H1 (cell line): ENCODE results near the gene LDLRAP1. TPM values are rescaled to one million over a fixed set of nuclear protein-coding genes. Genes with fewer than 3 reads are reported as not detected.

Experiments
- CTCF ChIA-PET: fragments of 300-600 bp; sonication (Branson Sonifier 250); formaldehyde crosslinking; loops from one replicate; lab custom pipeline; 2021; ENCODE audit not compliant: partially characterized antibody; lab: Charles Lee
- POLR2A ChIA-PET: fragments of 300-600 bp; sonication (Branson Sonifier 250); formaldehyde crosslinking; loops from one replicate; lab custom pipeline; 2021; ENCODE audit warnings: inconsistent platforms; ENCODE audit not compliant: partially characterized antibody; lab: Charles Lee
- DNase-seq, 2 experiments: peaks; one replicate each; pipeline versions ENCODE4 v3.0.0 to v3.0.0-alpha.2; 2010 to 2022; ENCODE audit warnings: low spot score in 2 of 2, low read depth in 1 of 2, mixed read lengths in 1 of 2
- FAIRE-seq: peaks from 2 replicates; lab custom pipeline; 2011; peaks lifted over from hg19 to GRCh38; lab: Jason Lieb, UNC
- H2AFZ ChIP-seq: 2 replicates; pipeline ENCODE4 v1.8.1; 2012; ENCODE audit warnings: low read length, inconsistent platforms
- H2AK5ac ChIP-seq: 2 replicates; pipeline ENCODE4 v1.6.1; 2013; ENCODE audit warnings: low read depth, low read length
- H2BK120ac ChIP-seq: replicated peaks from 2 replicates; pipeline ENCODE3; 2013; ENCODE audit warnings: low read depth, low read length, inconsistent platforms
- H2BK12ac ChIP-seq: 2 replicates; pipeline ENCODE4 v1.6.1; 2013; ENCODE audit warnings: low read depth, low read length
- H2BK15ac ChIP-seq: 2 replicates; pipeline ENCODE4 v1.6.1; 2013; ENCODE audit warnings: low read length
- H2BK20ac ChIP-seq: 2 replicates; pipeline ENCODE4 v1.6.1; 2013; ENCODE audit warnings: low read length
- H2BK5ac ChIP-seq: 2 replicates; pipeline ENCODE4 v1.6.1; 2013; ENCODE audit warnings: low read depth, low read length
- H3K14ac ChIP-seq: 2 replicates; pipeline ENCODE4 v1.6.1; 2013; ENCODE audit warnings: inconsistent platforms; ENCODE audit not compliant: insufficient read length
- H3K18ac ChIP-seq: 2 replicates; pipeline ENCODE4 v1.6.1; 2013; ENCODE audit warnings: low read length; ENCODE audit errors: extremely low read depth
- H3K23ac ChIP-seq: 2 replicates; pipeline ENCODE4 v1.6.1; 2013; ENCODE audit warnings: inconsistent platforms; ENCODE audit not compliant: insufficient read length
- H3K23me2 ChIP-seq: 2 replicates; pipeline ENCODE4 v1.6.1; 2013; ENCODE audit warnings: low read depth, low read length
- H3K27ac ChIP-seq: 2 replicates; pipeline ENCODE4 v1.6.1; 2011; ENCODE audit warnings: low read depth, low read length, inconsistent platforms
- H3K27me3 ChIP-seq, 4 experiments: replicated peaks in 1 of 4; 1 replicate in 1 of 4; 2 replicates in 3 of 4; pipeline versions ENCODE4 v1.6.1 to v1.8.1; 2011 to 2013; ENCODE audit warnings: low read length in 3 of 4, mild to moderate bottlenecking in 3 of 4, inconsistent platforms in 2 of 4, mixed read lengths in 2 of 4, moderate library complexity in 1 of 4; ENCODE audit not compliant: control insufficient read depth in 3 of 4, insufficient read depth in 3 of 4; ENCODE audit errors: extremely low read depth in 1 of 4
- H3K36me3 ChIP-seq, 4 experiments: 2 replicates each; pipeline versions ENCODE4 v1.6.1 to v1.8.1; 2011 to 2013; ENCODE audit warnings: mild to moderate bottlenecking in 4 of 4, low read length in 3 of 4, moderate library complexity in 2 of 4, control low read depth in 1 of 4, inconsistent platforms in 1 of 4; ENCODE audit not compliant: insufficient read depth in 4 of 4, control insufficient read depth in 2 of 4
- H3K4ac ChIP-seq: replicated peaks from 2 replicates; pipeline ENCODE3; 2013; ENCODE audit warnings: low read length, low read depth, mixed read lengths, inconsistent platforms; ENCODE audit not compliant: insufficient read length
- H3K4me1 ChIP-seq, 4 experiments: replicated peaks in 1 of 4; 1 replicate in 1 of 4; 2 replicates in 3 of 4; pipeline versions ENCODE4 v1.6.1 to v1.8.1; 2011 to 2013; ENCODE audit warnings: low read length in 3 of 4, inconsistent platforms in 2 of 4, mixed read lengths in 1 of 4; ENCODE audit not compliant: insufficient read depth in 4 of 4, control insufficient read depth in 3 of 4
- H3K4me2 ChIP-seq, 2 experiments: 2 replicates each; pipeline versions ENCODE4 v1.6.1 to v1.8.1; 2011 to 2013; ENCODE audit warnings: low read depth in 2 of 2, low read length in 2 of 2, control low read depth in 1 of 2, inconsistent platforms in 1 of 2, mild to moderate bottlenecking in 1 of 2; ENCODE audit not compliant: insufficient read depth in 1 of 2
- H3K4me3 ChIP-seq, 4 experiments: fragments of 200-600, 300-600 bp in 1 of 4; sonication (generic), shearing (Covaris generic), sonication (Bioruptor Twin) in 1 of 4; 2 replicates each; pipeline versions ENCODE4 v1.5.1 to v1.8.1; 2011 to 2016; ENCODE audit warnings: low read length in 4 of 4, low read depth in 3 of 4, control low read depth in 2 of 4, inconsistent platforms in 2 of 4, mild to moderate bottlenecking in 2 of 4, mixed read lengths in 1 of 4, moderate library complexity in 1 of 4; ENCODE audit not compliant: insufficient read depth in 2 of 4; ENCODE audit errors: extremely low read depth in 1 of 4
- H3K56ac ChIP-seq: replicated peaks from 2 replicates; pipeline ENCODE3; 2013; ENCODE audit warnings: low read depth, mild to moderate bottlenecking, mixed read lengths, low read length, inconsistent platforms; ENCODE audit not compliant: insufficient read length
- H3K79me1 ChIP-seq: 2 replicates; pipeline ENCODE4 v1.6.1; 2013; ENCODE audit warnings: low read depth, low read length, control low read depth
- H3K79me2 ChIP-seq, 2 experiments: 2 replicates each; pipeline versions ENCODE4 v1.6.1 to v1.8.1; 2012 to 2013; ENCODE audit warnings: low read length in 2 of 2, mild to moderate bottlenecking in 2 of 2, inconsistent platforms in 1 of 2; ENCODE audit not compliant: insufficient read depth in 2 of 2, control insufficient read depth in 1 of 2
- H3K9ac ChIP-seq, 4 experiments: replicated peaks in 1 of 4; 1 replicate in 1 of 4; 2 replicates in 3 of 4; pipeline versions ENCODE4 v1.6.1 to v1.8.1; 2011 to 2013; ENCODE audit warnings: low read depth in 3 of 4, low read length in 3 of 4, control low read depth in 2 of 4, mild to moderate bottlenecking in 2 of 4, moderate library complexity in 2 of 4, inconsistent platforms in 1 of 4; ENCODE audit errors: extremely low read depth in 1 of 4
- H3K9me3 ChIP-seq, 2 experiments: 2 replicates each; pipeline versions ENCODE4 v1.6.1 to v1.8.1; 2012 to 2013; ENCODE audit warnings: mild to moderate bottlenecking in 2 of 2, moderate library complexity in 2 of 2, control low read depth in 1 of 2, inconsistent platforms in 1 of 2, low read depth in 1 of 2, low read length in 1 of 2, mixed read lengths in 1 of 2; ENCODE audit not compliant: insufficient read depth in 2 of 2
- H4K20me1 ChIP-seq, 2 experiments: replicated peaks in 1 of 2; 2 replicates each; pipeline versions ENCODE3 to v1.8.1; 2011 to 2013; ENCODE audit warnings: inconsistent platforms in 2 of 2, low read length in 2 of 2, mild to moderate bottlenecking in 1 of 2; ENCODE audit not compliant: insufficient read depth in 2 of 2, control insufficient read depth in 1 of 2
- H4K5ac ChIP-seq: 2 replicates; pipeline ENCODE4 v1.6.1; 2013; ENCODE audit warnings: low read length, low read depth, mixed read lengths, inconsistent platforms; ENCODE audit not compliant: insufficient read length
- H4K8ac ChIP-seq: 2 replicates; pipeline ENCODE4 v1.8.0; 2013; ENCODE audit warnings: mild to moderate bottlenecking, moderate library complexity, low read length, inconsistent platforms; ENCODE audit not compliant: insufficient read depth; ENCODE audit errors: extremely low read depth
- H4K91ac ChIP-seq: replicated peaks from 2 replicates; pipeline ENCODE3; 2013; ENCODE audit warnings: low read length, mixed read lengths, inconsistent platforms; ENCODE audit not compliant: insufficient read length
- ASH2L ChIP-seq: fragments of 200-600, 300-600 bp; sonication (generic); IDR thresholded peaks from one replicate; pipeline ENCODE4 v1.7.1; 2017; ENCODE audit warnings: low read length
- EGR1 ChIP-seq: IDR thresholded peaks from 2 replicates; pipeline ENCODE4 v1.6.1; 2011; ENCODE audit warnings: low read depth, low read length, borderline replicate concordance
- NANOG ChIP-seq: IDR thresholded peaks from 2 replicates; pipeline ENCODE4 v1.6.1; 2011; ENCODE audit warnings: low read length, low read depth, mild to moderate bottlenecking, inconsistent platforms; ENCODE audit not compliant: insufficient read depth, poor library complexity, severe bottlenecking
- SP1 ChIP-seq: IDR thresholded peaks from 2 replicates; pipeline ENCODE4 v1.6.1; 2011; ENCODE audit warnings: low read depth, low read length
- SUZ12 ChIP-seq: fragments of 200-600 bp; sonication (generic); IDR thresholded peaks from 2 replicates; pipeline ENCODE4 v1.6.1; 2012; ENCODE audit warnings: mild to moderate bottlenecking, inconsistent platforms, low read length, moderate library complexity, mixed read lengths
- TBP ChIP-seq: IDR thresholded peaks from 2 replicates; pipeline ENCODE4 v1.6.1; 2011; ENCODE audit warnings: low read depth, low read length, improper control_type of control experiment
- TCF12 ChIP-seq: IDR thresholded peaks from 2 replicates; pipeline ENCODE4 v1.6.1; 2011; ENCODE audit warnings: low read depth, mild to moderate bottlenecking, low read length
- WGBS, 2 experiments: shearing (Covaris generic) in 1 of 2; methylation state at CpG; one replicate each; pipeline versions ENCODE4 v1.1.6 to v1.1.7; 2013 to 2015; ENCODE audit warnings: low lambda C conversion rate in 2 of 2, mixed read lengths in 2 of 2, inconsistent platforms in 1 of 2, low coverage in 1 of 2, missing lambda C conversion rate in 1 of 2; ENCODE audit not compliant: insufficient replicate concordance in 2 of 2, insufficient coverage in 1 of 2, insufficient read length in 1 of 2; ENCODE audit errors: extremely low coverage in 1 of 2, missing lambda C conversion rate in 1 of 2; 5-methylcytosine and 5-hydroxymethylcytosine counted together
- polyA plus RNA-seq, 7 experiments: library from polyadenylated mRNA; depleted of rRNA in 3 of 7; stranded (reverse) in 5 of 7; unstranded in 2 of 7; fragments of >200 nt in 5 of 7; fragments of 200-250 nt in 2 of 7; gene quantifications; 1 replicate in 5 of 7; 2 replicates in 1 of 7; 4 replicates in 1 of 7; pipeline versions ENCODE4 v1.2.1 to v1.2.3, GENCODE V29; 2011 to 2013; ENCODE audit warnings: missing spikeins in 2 of 7, mixed read lengths in 2 of 7
- total RNA-seq: library from RNA; stranded (reverse); fragmentation: NEBNext Ultra II Directional; extraction: Animal tissue kit (Norgen Biotek cat#: 25700); gene quantifications from 2 replicates; pipeline ENCODE4 v1.2.1, GENCODE V29; 2021
- TF ChIP-seq, protein P1 (sequence below): IDR thresholded peaks from 2 replicates; pipeline ENCODE4 v1.6.1; 2012; ENCODE audit warnings: inconsistent platforms
- TF ChIP-seq, protein P2 (sequence below): IDR thresholded peaks from 2 replicates; pipeline ENCODE4 v1.6.1; 2012; ENCODE audit warnings: low read length, inconsistent platforms
- TF ChIP-seq, protein P3 (sequence below), 3 experiments: IDR thresholded peaks; 1 replicate in 2 of 3; 2 replicates in 1 of 3; pipeline versions ENCODE4 v1.5.1 to v1.6.1; 2011; ENCODE audit warnings: low read length in 3 of 3, mild to moderate bottlenecking in 3 of 3, inconsistent platforms in 2 of 3, low read depth in 1 of 3, moderate library complexity in 1 of 3; ENCODE audit not compliant: insufficient read depth in 1 of 3; ENCODE audit errors: control extremely low read depth in 1 of 3

LDLRAP1 gene
- total and polyA plus RNA-seq, 2 of the 8 experiments (the other 6 are each of a cell fraction or from before 2014, with no cell fraction given), result 12.8 to 13.2 TPM

DNA sequence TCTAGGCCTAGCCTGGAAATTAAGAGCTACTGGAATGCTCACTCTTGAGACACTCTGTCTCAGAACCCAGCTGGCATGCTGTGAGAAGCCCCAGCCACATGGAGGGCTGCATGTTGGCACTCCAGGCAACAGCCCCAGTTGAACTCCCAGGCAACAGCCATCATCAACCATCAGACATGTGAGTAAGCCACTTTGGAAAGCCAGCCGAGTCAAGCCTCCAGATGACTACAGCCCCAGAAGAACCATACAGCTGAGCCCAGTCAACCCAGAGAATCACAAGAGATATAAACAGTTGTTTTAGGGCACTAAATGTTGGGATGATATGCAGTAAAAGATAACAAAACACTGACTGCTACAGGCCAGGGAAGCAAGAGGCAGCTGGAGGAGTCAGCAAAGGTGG, 55.5 kb downstream of the LDLRAP1 start:
- 93% methylated on average over 1 of the region's 1 CpG; no CpG with 5 or more reads in 1 of the 2 experiments for WGBS, 2 experiments
- H3K4me3 ChIP-seq, result no peak overlapping the region
- FAIRE-seq, result no peak
- no peak overlapping the region for H2AFZ ChIP-seq
- H2BK5ac ChIP-seq, result no peak overlapping the region
- no peak for DNase-seq
- H3K79me1 ChIP-seq, result no peaks in the 10 kb centered on the region
- POLR2A ChIA-PET, result interaction anchor here (0.6 to 1.1 kb wide), 2 partner anchors 10 to 14 kb away, joined by 3 read pairs; no protein-coding TSS in a partner anchor
- no peak overlapping the region for H3K14ac ChIP-seq
- H4K5ac ChIP-seq, result no peak overlapping the region
- no peak overlapping the region for H3K27ac ChIP-seq
- peaks cover 6% of the 10 kb centered on the region; the same call in 1 of the 2 replicates for H3K23me2 ChIP-seq
- no peaks in the 10 kb centered on the region for H3K36me3 ChIP-seq
- no peak overlapping the region for H4K8ac ChIP-seq
- no peak overlapping the region for H2AK5ac ChIP-seq
- no peak overlapping the region for H3K23ac ChIP-seq
- no peak overlapping the region for H3K4me2 ChIP-seq
- H3K56ac ChIP-seq, result no peak overlapping the region
- no peak overlapping the region for H2BK120ac ChIP-seq
- H4K91ac ChIP-seq, result peak overlapping the region; percentile 42
- peaks cover 0 to 3% of the 10 kb centered on the region in 2 experiments; a peak in 1 of 4 replicates for H3K9me3 ChIP-seq
- no peaks in the 10 kb centered on the region for H4K20me1 ChIP-seq
- H2BK15ac ChIP-seq, result no peak overlapping the region
- CTCF ChIA-PET, result interaction anchor here (0.6 to 2.7 kb wide), 14 partner anchors 9 to 219 kb away, joined by 3 to 12 read pairs (median 5); no protein-coding TSS in a partner anchor
- no peaks in the 10 kb centered on the region for H3K27me3 ChIP-seq
- H3K9ac ChIP-seq, result no peak overlapping the region
- H3K79me2 ChIP-seq, result no peaks in the 10 kb centered on the region
- H2BK12ac ChIP-seq, result no peak overlapping the region
- H2BK20ac ChIP-seq, result no peak overlapping the region
- no peak overlapping the region for H3K4ac ChIP-seq
- H3K4me1 ChIP-seq, result no peaks in the 10 kb centered on the region
- no peak overlapping the region for H3K18ac ChIP-seq
- TF ChIP-seq TCF12, result no peak
- no peak for TF ChIP-seq SP1
- TF ChIP-seq SUZ12, result no peak
- no peak for TF ChIP-seq ASH2L
- TF ChIP-seq, protein P1, sequence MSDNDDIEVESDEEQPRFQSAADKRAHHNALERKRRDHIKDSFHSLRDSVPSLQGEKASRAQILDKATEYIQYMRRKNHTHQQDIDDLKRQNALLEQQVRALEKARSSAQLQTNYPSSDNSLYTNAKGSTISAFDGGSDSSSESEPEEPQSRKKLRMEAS, result no peak
- TF ChIP-seq TBP, result no peak
- TF ChIP-seq, protein P2, sequence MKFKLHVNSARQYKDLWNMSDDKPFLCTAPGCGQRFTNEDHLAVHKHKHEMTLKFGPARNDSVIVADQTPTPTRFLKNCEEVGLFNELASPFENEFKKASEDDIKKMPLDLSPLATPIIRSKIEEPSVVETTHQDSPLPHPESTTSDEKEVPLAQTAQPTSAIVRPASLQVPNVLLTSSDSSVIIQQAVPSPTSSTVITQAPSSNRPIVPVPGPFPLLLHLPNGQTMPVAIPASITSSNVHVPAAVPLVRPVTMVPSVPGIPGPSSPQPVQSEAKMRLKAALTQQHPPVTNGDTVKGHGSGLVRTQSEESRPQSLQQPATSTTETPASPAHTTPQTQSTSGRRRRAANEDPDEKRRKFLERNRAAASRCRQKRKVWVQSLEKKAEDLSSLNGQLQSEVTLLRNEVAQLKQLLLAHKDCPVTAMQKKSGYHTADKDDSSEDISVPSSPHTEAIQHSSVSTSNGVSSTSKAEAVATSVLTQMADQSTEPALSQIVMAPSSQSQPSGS, result no peak
- no peak for TF ChIP-seq EGR1
- no peak for TF ChIP-seq NANOG
- TF ChIP-seq, protein P3, sequence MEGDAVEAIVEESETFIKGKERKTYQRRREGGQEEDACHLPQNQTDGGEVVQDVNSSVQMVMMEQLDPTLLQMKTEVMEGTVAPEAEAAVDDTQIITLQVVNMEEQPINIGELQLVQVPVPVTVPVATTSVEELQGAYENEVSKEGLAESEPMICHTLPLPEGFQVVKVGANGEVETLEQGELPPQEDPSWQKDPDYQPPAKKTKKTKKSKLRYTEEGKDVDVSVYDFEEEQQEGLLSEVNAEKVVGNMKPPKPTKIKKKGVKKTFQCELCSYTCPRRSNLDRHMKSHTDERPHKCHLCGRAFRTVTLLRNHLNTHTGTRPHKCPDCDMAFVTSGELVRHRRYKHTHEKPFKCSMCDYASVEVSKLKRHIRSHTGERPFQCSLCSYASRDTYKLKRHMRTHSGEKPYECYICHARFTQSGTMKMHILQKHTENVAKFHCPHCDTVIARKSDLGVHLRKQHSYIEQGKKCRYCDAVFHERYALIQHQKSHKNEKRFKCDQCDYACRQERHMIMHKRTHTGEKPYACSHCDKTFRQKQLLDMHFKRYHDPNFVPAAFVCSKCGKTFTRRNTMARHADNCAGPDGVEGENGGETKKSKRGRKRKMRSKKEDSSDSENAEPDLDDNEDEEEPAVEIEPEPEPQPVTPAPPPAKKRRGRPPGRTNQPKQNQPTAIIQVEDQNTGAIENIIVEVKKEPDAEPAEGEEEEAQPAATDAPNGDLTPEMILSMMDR (IDR thresholded peaks at IDR 0.05; ENCODE audit: control extremely low read depth in 1 of 3, insufficient read depth in 1 of 3, low read depth in 1 of 3, low read length in 3 of 3), result no peak
